ENCODE results near the gene DQX1. TPM values are rescaled to one million over a fixed set of nuclear protein-coding genes. Genes with fewer than 3 reads are reported as not detected.

Gene DQX1
- 1 to 10 TPM; 3.4 to 7.3 TPM for polyA plus RNA-seq

DNA sequence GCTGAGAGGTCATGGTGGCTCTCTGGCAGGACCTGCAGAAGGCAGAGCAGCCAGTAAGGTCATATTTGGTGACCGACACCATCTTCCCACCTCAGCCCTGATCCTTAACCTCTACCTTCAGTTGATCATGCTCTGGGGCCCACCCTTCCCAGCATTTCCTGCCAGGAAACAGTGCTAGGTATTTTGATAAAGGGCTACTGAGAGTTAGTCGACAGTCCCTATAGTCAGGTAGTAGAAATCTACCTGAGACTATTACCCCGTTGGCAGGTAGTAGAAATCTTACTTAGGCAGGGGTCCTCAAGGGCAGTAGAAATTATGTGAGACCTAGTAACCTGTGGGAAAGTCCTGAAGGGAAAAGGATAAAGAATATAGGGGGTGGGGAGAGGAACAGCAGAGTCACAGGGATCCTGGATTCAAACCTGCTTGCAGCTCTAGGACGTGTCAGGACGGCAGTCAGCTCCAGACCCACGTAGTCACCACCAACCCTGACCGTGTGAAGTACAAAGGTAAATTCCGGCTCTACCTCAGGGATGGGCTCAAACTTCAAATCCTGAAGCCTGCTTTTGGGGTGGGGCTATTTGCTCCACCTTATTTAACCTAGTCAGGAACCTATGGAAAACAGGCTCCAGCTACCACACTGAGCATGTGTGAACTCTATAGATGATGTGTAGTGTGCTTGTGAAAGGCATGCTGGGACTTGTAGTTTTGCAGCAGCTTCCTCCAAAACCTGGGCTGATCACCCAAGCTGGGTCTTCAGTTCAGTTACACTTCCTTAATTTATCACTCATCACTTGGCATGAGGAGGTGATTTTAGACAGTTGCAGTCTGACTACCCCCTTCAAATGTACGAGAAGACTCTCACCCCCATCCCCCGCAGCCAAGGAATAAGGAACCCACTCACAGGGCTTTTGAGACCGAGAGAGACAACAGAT is at the start of gene DQX1:
Gene DQX1, minus strand, starts transcription at position 515 of the 932 bp plus-strand sequence. Its CDS starts 502 bp downstream, at position 13.
- H3K9me3 ChIP-seq (ENCODE audit: control insufficient read depth in 2 of 2, insufficient read depth in 1 of 2, low read depth in 1 of 2, low read length in 1 of 2) = no peaks in the 10 kb centered on the region
- WGBS, 2 donors = 71% methylated on average over 11 of the region's 11 CpGs
- peak within 1 kb of the TSS; percentile 40 to 58 for H3K27ac ChIP-seq (ENCODE audit: low read depth in 2 of 2, low read length in 1 of 2)
- H3K4me1 ChIP-seq (ENCODE audit: control insufficient read depth in 2 of 2, insufficient read depth in 2 of 2, low read length in 1 of 2) = peaks cover 4 to 12% of the 10 kb centered on the region in 2 donors
- H3K27me3 ChIP-seq (ENCODE audit: control insufficient read depth in 1 of 2, insufficient read depth in 2 of 2, low read length in 2 of 2) = no peaks in the 10 kb centered on the region
- H3K36me3 ChIP-seq (ENCODE audit: control insufficient read depth in 2 of 2, insufficient read depth in 2 of 2, low read length in 1 of 2) = peaks cover 7 to 11% of the 10 kb centered on the region in 2 donors
- no peak within 1 kb of the TSS for H3K4me3 ChIP-seq (ENCODE audit: low read depth in 1 of 2, low read length in 2 of 2)

DNA sequence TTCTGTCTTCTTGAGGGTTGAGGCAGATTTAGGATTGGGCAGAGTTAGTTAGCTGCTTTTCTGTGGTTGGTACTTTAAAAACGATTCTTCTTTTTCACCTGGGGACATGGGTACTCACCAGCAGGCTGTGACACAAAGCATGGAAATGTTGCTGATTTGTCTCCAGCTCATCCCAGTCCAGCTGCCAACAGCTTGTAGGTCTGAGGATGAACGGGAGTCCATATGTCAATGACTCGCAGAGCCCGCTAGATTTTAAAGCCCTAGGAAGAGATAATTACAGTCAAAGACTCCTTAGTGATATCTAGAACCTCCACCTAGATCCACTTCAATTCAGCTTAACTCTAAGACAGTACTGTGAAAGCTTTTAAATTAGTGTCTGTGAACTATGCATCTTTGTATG is 49.3 kb upstream of the DQX1 start:
- no peak overlapping the region for H3K4me3 ChIP-seq (ENCODE audit: low read depth in 1 of 2, low read length in 2 of 2)
- WGBS, 2 donors = 81 to 88% methylated on average over 4 of the region's 4 CpGs
- H3K36me3 ChIP-seq (ENCODE audit: control insufficient read depth in 2 of 2, insufficient read depth in 2 of 2, low read length in 1 of 2) = no peaks in the 10 kb centered on the region
- no peaks in the 10 kb centered on the region for H3K9me3 ChIP-seq (ENCODE audit: control insufficient read depth in 2 of 2, insufficient read depth in 1 of 2, low read depth in 1 of 2, low read length in 1 of 2)
- H3K4me1 ChIP-seq (ENCODE audit: control insufficient read depth in 2 of 2, insufficient read depth in 2 of 2, low read length in 1 of 2) = no peaks in the 10 kb centered on the region
- no peaks in the 10 kb centered on the region for H3K27me3 ChIP-seq (ENCODE audit: control insufficient read depth in 1 of 2, insufficient read depth in 2 of 2, low read length in 2 of 2)
- no peak overlapping the region for H3K27ac ChIP-seq (ENCODE audit: low read depth in 2 of 2, low read length in 1 of 2)

DNA sequence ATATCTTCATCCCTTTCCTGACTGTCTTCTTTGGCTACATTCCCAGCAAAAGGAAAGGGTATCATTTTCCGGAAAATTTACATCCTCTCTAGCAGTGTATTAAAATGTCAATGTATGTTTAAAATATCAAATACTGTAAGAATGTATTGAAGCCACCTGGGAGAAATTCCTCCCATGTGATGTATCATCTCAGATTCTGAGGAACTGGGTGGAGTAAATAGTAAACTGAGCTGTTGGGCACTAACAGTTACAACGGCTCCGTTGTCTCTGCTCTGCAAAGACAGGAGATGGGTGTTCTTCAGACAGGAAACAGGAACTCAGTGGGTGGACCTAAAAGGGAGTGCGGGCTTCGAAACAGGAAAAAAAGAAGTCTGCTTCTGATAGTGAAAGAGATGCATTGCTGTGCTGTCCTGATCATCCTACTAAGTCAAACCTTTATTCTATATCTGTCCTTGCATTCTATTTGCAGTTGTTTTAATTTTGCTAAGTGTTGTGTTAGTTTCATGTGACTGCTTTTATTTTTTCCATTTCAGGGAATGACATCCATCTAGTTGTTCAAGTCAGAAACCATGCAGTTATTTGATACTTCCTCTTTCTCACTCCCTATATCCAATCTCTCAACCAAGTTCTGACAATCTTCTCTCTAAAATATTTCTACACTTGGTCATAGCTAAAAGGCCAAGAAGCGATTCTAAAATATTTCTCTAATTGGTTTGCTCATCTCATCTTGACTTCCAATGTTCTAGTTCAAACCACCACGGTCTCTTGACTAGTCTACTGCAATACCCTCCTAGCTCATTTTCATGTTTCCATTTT is 47.9 kb upstream of the DQX1 start:
- WGBS, 2 donors = 52 to 61% methylated on average over 7 of the region's 7 CpGs
- no peak overlapping the region for H3K27ac ChIP-seq (ENCODE audit: low read depth in 2 of 2, low read length in 1 of 2)

GRCh38 chr2:74572178-74572925 is 46.3 kb upstream of the DQX1 start:
- 77 to 83% methylated on average over 3 of the region's 3 CpGs for WGBS, 2 donors
- H3K4me1 ChIP-seq (ENCODE audit: control insufficient read depth in 2 of 2, insufficient read depth in 2 of 2, low read length in 1 of 2) = no peaks in the 10 kb centered on the region
- H3K27ac ChIP-seq (ENCODE audit: low read depth in 2 of 2, low read length in 1 of 2) = no peak overlapping the region
- H3K36me3 ChIP-seq (ENCODE audit: control insufficient read depth in 2 of 2, insufficient read depth in 2 of 2, low read length in 1 of 2) = no peaks in the 10 kb centered on the region
- no peaks in the 10 kb centered on the region for H3K9me3 ChIP-seq (ENCODE audit: control insufficient read depth in 2 of 2, insufficient read depth in 1 of 2, low read depth in 1 of 2, low read length in 1 of 2)
- no peaks in the 10 kb centered on the region for H3K27me3 ChIP-seq (ENCODE audit: control insufficient read depth in 1 of 2, insufficient read depth in 2 of 2, low read length in 2 of 2)
- no peak overlapping the region for H3K4me3 ChIP-seq (ENCODE audit: low read depth in 1 of 2, low read length in 2 of 2)

More for the DNA sequence above, 47.9 kb upstream of the DQX1 start:
- no peaks in the 10 kb centered on the region for H3K36me3 ChIP-seq (ENCODE audit: control insufficient read depth in 2 of 2, insufficient read depth in 2 of 2, low read length in 1 of 2)
- H3K9me3 ChIP-seq (ENCODE audit: control insufficient read depth in 2 of 2, insufficient read depth in 1 of 2, low read depth in 1 of 2, low read length in 1 of 2) = no peaks in the 10 kb centered on the region
- no peak overlapping the region for H3K4me3 ChIP-seq (ENCODE audit: low read depth in 1 of 2, low read length in 2 of 2)
- no peaks in the 10 kb centered on the region for H3K27me3 ChIP-seq (ENCODE audit: control insufficient read depth in 1 of 2, insufficient read depth in 2 of 2, low read length in 2 of 2)
- no peaks in the 10 kb centered on the region for H3K4me1 ChIP-seq (ENCODE audit: control insufficient read depth in 2 of 2, insufficient read depth in 2 of 2, low read length in 1 of 2)

DNA sequence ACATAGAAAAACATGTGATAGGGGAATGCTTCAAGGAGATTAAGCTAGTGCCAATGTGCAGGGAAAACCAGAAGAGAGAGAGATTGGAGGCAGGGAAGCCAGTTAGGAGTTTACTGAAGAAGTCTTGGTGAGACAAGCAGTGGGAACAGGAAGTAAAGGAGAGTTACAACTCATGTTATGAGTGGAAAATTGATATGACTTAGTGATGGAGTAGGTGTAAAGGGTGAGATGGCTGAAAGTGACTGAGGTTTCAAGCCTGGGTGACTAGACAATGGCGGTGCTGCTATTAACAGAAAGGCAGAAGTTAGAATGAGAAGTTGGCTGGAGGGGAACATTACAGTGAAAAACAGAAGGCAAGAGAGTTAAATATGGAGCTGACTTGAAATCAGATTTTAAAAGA is 45.0 kb upstream of the DQX1 start:
- Histone ChIP-seq H3K9me3 (ENCODE audit: control insufficient read depth in 2 of 2, insufficient read depth in 1 of 2, low read depth in 1 of 2, low read length in 1 of 2) (no peaks in the 10 kb centered on the region), H3K27me3 (ENCODE audit: control insufficient read depth in 1 of 2, insufficient read depth in 2 of 2, low read length in 2 of 2) (no peaks in the 10 kb centered on the region), H3K36me3 (ENCODE audit: control insufficient read depth in 2 of 2, insufficient read depth in 2 of 2, low read length in 1 of 2) (no peaks in the 10 kb centered on the region), H3K4me3 (ENCODE audit: low read depth in 1 of 2, low read length in 2 of 2) (no peak overlapping the region), H3K4me1 (ENCODE audit: control insufficient read depth in 2 of 2, insufficient read depth in 2 of 2, low read length in 1 of 2) (no peaks in the 10 kb centered on the region), H3K27ac (ENCODE audit: low read depth in 2 of 2, low read length in 1 of 2) (no peak overlapping the region)
- WGBS, 2 donors = 75 to 96% methylated on average over 1 of the region's 1 CpG

DNA sequence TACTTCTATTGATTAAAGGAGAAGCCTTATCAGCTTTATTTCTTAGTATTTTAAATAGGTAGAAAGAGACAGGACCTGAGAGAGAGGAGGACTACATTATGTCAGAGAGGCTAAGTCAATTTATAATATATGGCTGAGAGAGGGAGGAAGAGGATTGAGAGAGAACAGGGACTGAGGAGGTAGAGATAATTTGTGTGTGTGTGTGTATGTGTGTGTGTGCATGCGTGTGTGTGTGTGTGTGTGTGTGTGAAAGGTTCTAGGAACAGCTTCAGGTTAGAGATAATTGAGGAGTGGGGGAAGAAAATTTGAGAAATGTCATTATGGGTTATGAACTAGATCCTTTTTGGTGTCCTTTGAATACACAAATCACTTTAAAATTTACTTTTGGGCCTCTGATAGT is 43.7 kb upstream of the DQX1 start:
- Histone ChIP-seq H3K9me3 (ENCODE audit: control insufficient read depth in 2 of 2, insufficient read depth in 1 of 2, low read depth in 1 of 2, low read length in 1 of 2) (no peaks in the 10 kb centered on the region), H3K4me1 (ENCODE audit: control insufficient read depth in 2 of 2, insufficient read depth in 2 of 2, low read length in 1 of 2) (no peaks in the 10 kb centered on the region), H3K27me3 (ENCODE audit: control insufficient read depth in 1 of 2, insufficient read depth in 2 of 2, low read length in 2 of 2) (no peaks in the 10 kb centered on the region), H3K4me3 (ENCODE audit: low read depth in 1 of 2, low read length in 2 of 2) (no peak overlapping the region), H3K36me3 (ENCODE audit: control insufficient read depth in 2 of 2, insufficient read depth in 2 of 2, low read length in 1 of 2) (no peaks in the 10 kb centered on the region), H3K27ac (ENCODE audit: low read depth in 2 of 2, low read length in 1 of 2) (no peak overlapping the region)
- WGBS, 2 donors = 91 to 94% methylated on average over 1 of the region's 1 CpG

GRCh38 chr2:74567881-74568280 is 41.9 kb upstream of the DQX1 start:
- 70 to 80% methylated on average over 5 of the region's 5 CpGs for WGBS, 2 donors
- no peak overlapping the region for H3K4me3 ChIP-seq (ENCODE audit: low read depth in 1 of 2, low read length in 2 of 2)
- no peak overlapping the region for H3K27ac ChIP-seq (ENCODE audit: low read depth in 2 of 2, low read length in 1 of 2)
- no peaks in the 10 kb centered on the region for H3K4me1 ChIP-seq (ENCODE audit: control insufficient read depth in 2 of 2, insufficient read depth in 2 of 2, low read length in 1 of 2)
- H3K36me3 ChIP-seq (ENCODE audit: control insufficient read depth in 2 of 2, insufficient read depth in 2 of 2, low read length in 1 of 2) = no peaks in the 10 kb centered on the region
- no peaks in the 10 kb centered on the region for H3K9me3 ChIP-seq (ENCODE audit: control insufficient read depth in 2 of 2, insufficient read depth in 1 of 2, low read depth in 1 of 2, low read length in 1 of 2)
- H3K27me3 ChIP-seq (ENCODE audit: control insufficient read depth in 1 of 2, insufficient read depth in 2 of 2, low read length in 2 of 2) = no peaks in the 10 kb centered on the region

DNA sequence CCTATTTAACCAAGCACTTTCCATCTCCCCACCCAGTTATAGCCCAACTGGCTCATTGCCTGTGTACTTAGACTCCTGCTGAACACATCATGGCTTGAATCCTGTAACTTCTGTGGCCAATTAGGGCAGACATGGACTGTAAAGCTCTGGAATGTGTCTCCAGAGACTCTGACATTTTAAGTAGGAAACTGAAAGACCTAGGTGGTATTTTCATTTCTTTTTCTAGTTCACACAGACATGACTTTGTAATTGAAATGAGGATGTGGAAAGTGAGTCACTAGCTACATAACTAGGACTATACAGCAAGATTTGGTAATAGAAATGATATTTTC is 40.7 kb upstream of the DQX1 start:
- Histone ChIP-seq H3K27ac (ENCODE audit: low read depth in 2 of 2, low read length in 1 of 2) (no peak overlapping the region), H3K36me3 (ENCODE audit: control insufficient read depth in 2 of 2, insufficient read depth in 2 of 2, low read length in 1 of 2) (no peaks in the 10 kb centered on the region), H3K27me3 (ENCODE audit: control insufficient read depth in 1 of 2, insufficient read depth in 2 of 2, low read length in 2 of 2) (peaks cover 0 to 1% of the 10 kb centered on the region in 2 donors), H3K9me3 (ENCODE audit: control insufficient read depth in 2 of 2, insufficient read depth in 1 of 2, low read depth in 1 of 2, low read length in 1 of 2) (no peaks in the 10 kb centered on the region), H3K4me3 (ENCODE audit: low read depth in 1 of 2, low read length in 2 of 2) (no peak overlapping the region), H3K4me1 (ENCODE audit: control insufficient read depth in 2 of 2, insufficient read depth in 2 of 2, low read length in 1 of 2) (no peaks in the 10 kb centered on the region)

DNA sequence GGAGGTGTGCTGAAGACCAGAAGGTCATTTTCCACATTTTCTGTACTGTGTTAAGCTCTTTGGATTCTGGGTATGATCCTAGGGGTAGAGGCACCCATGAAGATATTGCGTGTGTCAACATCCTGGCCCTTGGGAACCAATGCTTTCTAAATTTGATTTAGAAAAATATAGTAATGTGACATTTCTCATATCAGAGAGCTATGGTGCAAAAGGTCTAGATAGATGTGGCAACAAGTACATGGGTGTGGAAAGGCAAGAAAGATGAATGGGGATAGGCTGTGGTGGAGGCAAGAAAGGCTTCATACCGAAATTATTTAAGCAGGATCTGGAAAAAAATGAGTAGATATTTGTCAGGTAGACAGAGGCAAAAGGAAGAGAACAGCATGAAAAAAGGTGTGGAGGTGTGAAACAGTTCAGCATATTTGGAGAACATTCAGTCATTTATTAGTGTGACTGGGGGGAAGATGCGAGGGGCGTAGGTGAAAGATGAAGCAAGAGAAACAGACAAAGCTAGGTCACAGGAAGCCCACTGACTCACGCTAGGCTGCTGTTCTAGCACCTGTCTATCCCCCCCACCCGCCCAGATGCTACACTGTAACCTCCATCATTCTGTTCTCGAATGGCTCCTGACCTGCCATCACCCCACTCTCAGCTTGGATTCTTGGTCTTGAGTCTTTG is 40.2 kb upstream of the DQX1 start:
- Histone ChIP-seq H3K36me3 (ENCODE audit: control insufficient read depth in 2 of 2, insufficient read depth in 2 of 2, low read length in 1 of 2) (no peaks in the 10 kb centered on the region), H3K27ac (ENCODE audit: low read depth in 2 of 2, low read length in 1 of 2) (no peak overlapping the region), H3K27me3 (ENCODE audit: control insufficient read depth in 1 of 2, insufficient read depth in 2 of 2, low read length in 2 of 2) (peaks cover 0 to 3% of the 10 kb centered on the region in 2 donors), H3K9me3 (ENCODE audit: control insufficient read depth in 2 of 2, insufficient read depth in 1 of 2, low read depth in 1 of 2, low read length in 1 of 2) (no peaks in the 10 kb centered on the region), H3K4me1 (ENCODE audit: control insufficient read depth in 2 of 2, insufficient read depth in 2 of 2, low read length in 1 of 2) (no peaks in the 10 kb centered on the region), H3K4me3 (ENCODE audit: low read depth in 1 of 2, low read length in 2 of 2) (no peak overlapping the region)
- 72 to 81% methylated on average over 7 of the region's 7 CpGs for WGBS, 2 donors
